ENCODE measurements around the gene INSR.

The INSR gene

DNA sequence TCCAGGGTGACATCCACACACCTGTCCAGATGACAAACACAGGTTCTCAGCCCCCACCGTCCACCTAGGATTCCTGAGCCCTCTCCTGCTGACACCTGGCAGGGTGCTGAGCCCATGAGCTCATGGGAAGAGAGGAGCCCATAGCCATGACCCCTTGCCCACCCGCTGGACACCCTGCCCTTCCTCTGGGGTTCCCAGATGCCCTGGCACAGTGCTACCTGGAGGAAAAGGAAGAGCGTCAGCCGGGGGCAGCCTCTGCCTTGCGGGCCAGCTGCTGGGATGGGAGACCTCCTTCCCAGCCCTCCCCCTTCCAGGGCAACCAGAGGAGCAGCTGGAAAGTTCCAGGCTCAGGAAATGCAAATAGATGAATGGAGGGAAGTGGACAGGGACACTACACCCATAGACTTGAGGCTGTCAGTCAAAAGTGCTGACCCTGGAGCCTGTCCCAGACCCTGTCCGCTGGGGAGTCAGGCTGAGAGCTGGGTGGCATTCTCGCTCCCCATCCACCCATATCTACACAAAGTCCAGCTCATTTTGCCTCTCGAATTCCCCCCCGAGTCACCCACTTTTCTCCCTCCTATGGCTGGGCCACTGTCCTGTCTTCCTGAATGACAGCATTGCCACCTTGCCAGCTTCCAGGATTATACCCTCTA lies 42.2 kb upstream of the INSR start:
- H3K4me1 ChIP-seq = no peaks in the 10 kb centered on the region
- no peak overlapping the region for H3K27ac ChIP-seq
- no peaks in the 10 kb centered on the region for H3K27me3 ChIP-seq (ENCODE audit: control insufficient read depth, insufficient read depth, low read length)
- TF ChIP-seq, protein P1, sequence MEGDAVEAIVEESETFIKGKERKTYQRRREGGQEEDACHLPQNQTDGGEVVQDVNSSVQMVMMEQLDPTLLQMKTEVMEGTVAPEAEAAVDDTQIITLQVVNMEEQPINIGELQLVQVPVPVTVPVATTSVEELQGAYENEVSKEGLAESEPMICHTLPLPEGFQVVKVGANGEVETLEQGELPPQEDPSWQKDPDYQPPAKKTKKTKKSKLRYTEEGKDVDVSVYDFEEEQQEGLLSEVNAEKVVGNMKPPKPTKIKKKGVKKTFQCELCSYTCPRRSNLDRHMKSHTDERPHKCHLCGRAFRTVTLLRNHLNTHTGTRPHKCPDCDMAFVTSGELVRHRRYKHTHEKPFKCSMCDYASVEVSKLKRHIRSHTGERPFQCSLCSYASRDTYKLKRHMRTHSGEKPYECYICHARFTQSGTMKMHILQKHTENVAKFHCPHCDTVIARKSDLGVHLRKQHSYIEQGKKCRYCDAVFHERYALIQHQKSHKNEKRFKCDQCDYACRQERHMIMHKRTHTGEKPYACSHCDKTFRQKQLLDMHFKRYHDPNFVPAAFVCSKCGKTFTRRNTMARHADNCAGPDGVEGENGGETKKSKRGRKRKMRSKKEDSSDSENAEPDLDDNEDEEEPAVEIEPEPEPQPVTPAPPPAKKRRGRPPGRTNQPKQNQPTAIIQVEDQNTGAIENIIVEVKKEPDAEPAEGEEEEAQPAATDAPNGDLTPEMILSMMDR (IDR thresholded peaks at IDR 0.05) = no peak
- no peak overlapping the region for H3K4me3 ChIP-seq (ENCODE audit: low read depth, low read length)
- H2AFZ ChIP-seq = no peak overlapping the region
- no peaks in the 10 kb centered on the region for H3K79me2 ChIP-seq
- no peak overlapping the region for H3K4me2 ChIP-seq (ENCODE audit: low read length)
- H3K36me3 ChIP-seq (ENCODE audit: control insufficient read depth, insufficient read depth, low read length) = no peaks in the 10 kb centered on the region
- H3K9ac ChIP-seq = no peak overlapping the region
- H3K9me3 ChIP-seq (ENCODE audit: control insufficient read depth, low read length) = no peaks in the 10 kb centered on the region

DNA sequence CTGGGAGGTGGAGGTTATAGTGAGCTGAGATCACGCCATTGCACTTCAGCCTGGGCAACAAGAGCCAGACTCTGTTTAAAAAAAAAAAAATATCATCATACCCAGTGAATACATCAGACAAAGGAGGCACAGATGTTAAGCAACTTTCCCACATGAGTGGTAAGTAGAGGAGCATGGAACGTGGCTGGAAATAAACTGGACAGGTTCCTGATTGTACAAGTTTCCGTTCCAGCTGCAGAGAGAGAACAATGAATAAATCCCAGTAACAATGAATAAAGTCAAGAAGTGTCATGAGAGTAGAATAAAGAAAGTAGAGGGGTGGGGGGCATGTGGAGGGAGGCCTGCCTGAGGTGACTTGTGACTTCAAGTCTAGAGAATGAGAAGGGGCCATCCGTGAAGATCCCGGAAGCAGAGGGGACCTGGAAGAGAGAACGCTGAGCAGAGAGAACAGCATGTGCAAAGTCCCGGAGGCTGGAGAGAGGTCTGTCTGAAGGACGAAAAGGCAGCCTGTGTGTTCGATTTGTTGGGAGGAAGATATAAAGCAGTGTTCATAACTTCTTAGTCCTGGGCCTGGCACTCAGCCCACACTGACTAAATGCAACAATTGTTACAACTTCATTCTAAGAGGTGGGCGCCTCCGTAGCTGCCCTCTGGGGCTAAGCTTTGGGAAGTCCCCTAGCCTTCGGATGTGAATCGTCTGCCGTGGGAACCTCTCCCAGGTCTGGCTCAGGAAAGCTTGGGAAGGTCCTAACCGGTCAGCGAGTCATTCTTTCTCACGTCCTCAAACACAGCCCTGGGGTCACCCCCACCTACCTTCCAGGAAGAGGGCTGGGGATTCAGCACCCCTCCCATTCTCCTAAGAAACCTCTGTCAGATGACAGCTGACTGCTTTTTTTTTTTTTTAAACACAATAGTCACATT lies 39.2 kb upstream of the INSR start:
- TF ChIP-seq, protein P1 (IDR thresholded peaks at IDR 0.05) = no peak
- Histone ChIP-seq H3K27me3 (ENCODE audit: control insufficient read depth, insufficient read depth, low read length) (no peaks in the 10 kb centered on the region), H3K79me2 (no peaks in the 10 kb centered on the region), H2AFZ (no peak overlapping the region), H3K4me3 (ENCODE audit: low read depth, low read length) (no peak overlapping the region), H3K4me1 (no peaks in the 10 kb centered on the region), H3K4me2 (ENCODE audit: low read length) (no peak overlapping the region), H3K27ac (peak overlapping the region; percentile 56), H3K9ac (no peak overlapping the region), H3K36me3 (ENCODE audit: control insufficient read depth, insufficient read depth, low read length) (no peaks in the 10 kb centered on the region), H3K9me3 (ENCODE audit: control insufficient read depth, low read length) (no peaks in the 10 kb centered on the region)

- no peaks in the 10 kb centered on the region for H3K36me3 ChIP-seq (ENCODE audit: control insufficient read depth, insufficient read depth, low read length)
- no peak overlapping the region for H3K9ac ChIP-seq
- H3K4me2 ChIP-seq (ENCODE audit: low read length) = no peak overlapping the region
- H3K4me3 ChIP-seq (ENCODE audit: low read depth, low read length) = no peak overlapping the region
- no peaks in the 10 kb centered on the region for H3K4me1 ChIP-seq
- no peaks in the 10 kb centered on the region for H3K79me2 ChIP-seq
- TF ChIP-seq, protein P1 (IDR thresholded peaks at IDR 0.05) = no peak
- H3K9me3 ChIP-seq (ENCODE audit: control insufficient read depth, low read length) = no peaks in the 10 kb centered on the region
- no peaks in the 10 kb centered on the region for H3K27me3 ChIP-seq (ENCODE audit: control insufficient read depth, insufficient read depth, low read length)
- no peak overlapping the region for H3K27ac ChIP-seq
- H2AFZ ChIP-seq = no peak overlapping the region
These were observed 37.2 kb upstream of the INSR start for GRCh38 chr19:7331446-7331845.

DNA sequence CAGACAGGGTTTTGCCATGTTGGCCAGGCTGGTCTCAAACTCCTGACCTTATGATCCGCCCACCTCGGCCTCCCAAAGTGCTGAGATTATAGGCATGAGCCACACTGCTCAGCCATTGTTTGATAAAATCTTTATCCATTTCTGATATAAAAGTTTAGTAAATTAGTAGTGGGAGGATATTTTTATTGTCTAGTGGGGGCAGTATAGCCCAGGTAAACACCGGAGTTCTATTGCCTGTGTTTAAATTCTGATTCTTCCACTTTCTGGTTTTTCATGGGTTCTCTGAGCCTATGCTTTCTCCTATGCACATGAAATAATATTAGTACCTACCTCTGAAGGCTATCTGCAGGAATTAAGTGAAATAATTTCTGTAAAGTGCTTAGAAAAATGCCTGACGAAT lies 34.4 kb upstream of the INSR start:
- no peaks in the 10 kb centered on the region for H3K9me3 ChIP-seq (ENCODE audit: control insufficient read depth, low read length)
- TF ChIP-seq, protein P1 (IDR thresholded peaks at IDR 0.05) = no peak
- no peaks in the 10 kb centered on the region for H3K27me3 ChIP-seq (ENCODE audit: control insufficient read depth, insufficient read depth, low read length)
- H3K79me2 ChIP-seq = no peaks in the 10 kb centered on the region
- H2AFZ ChIP-seq = no peak overlapping the region
- H3K4me3 ChIP-seq (ENCODE audit: low read depth, low read length) = no peak overlapping the region
- no peak overlapping the region for H3K9ac ChIP-seq
- no peaks in the 10 kb centered on the region for H3K4me1 ChIP-seq
- H3K36me3 ChIP-seq (ENCODE audit: control insufficient read depth, insufficient read depth, low read length) = no peaks in the 10 kb centered on the region
- no peak overlapping the region for H3K4me2 ChIP-seq (ENCODE audit: low read length)
- H3K27ac ChIP-seq = no peak overlapping the region

Data from parathyroid adenoma (tissue), 2 donors.